GM23248 (cell line): ENCODE measurements around the gene CTNNA3.

ENCODE experiments used
- EZH2 ChIP-seq: fragments of 200-600 bp; sonication (generic); IDR thresholded peaks from 2 replicates; pipeline ENCODE4 v1.6.1; 2018; ENCODE audit warnings: antibody characterized with exemption, mild to moderate bottlenecking; ENCODE audit not compliant: insufficient read depth, poor library complexity, severe bottlenecking
- EZH2phosphoT487 ChIP-seq: fragments of 200-600 bp; sonication (generic); IDR thresholded peaks from 2 replicates; pipeline ENCODE4 v1.6.1; 2018; ENCODE audit warnings: antibody characterized with exemption, moderate library complexity, mild to moderate bottlenecking, low read depth; ENCODE audit not compliant: insufficient read depth

GRCh38 chr10:66951896-66952295, 744.1 kb downstream of the CTNNA3 start:
- no peak for TF ChIP-seq EZH2
- no peak for TF ChIP-seq EZH2phosphoT487
